Astrocyte of the cerebellum (primary cell): ENCODE data around the gene SLC25A40.
A peak's percentile ranks its signal among the peaks of the same experiment; 100 is the strongest.

Experiments
- DNase-seq: peaks from one replicate; pipeline ENCODE4 v3.0.0-alpha.2; 2011; ENCODE audit warnings: low read depth
- H3K4me3 ChIP-seq: 2 replicates; pipeline ENCODE4 v1.5.1; 2011; ENCODE audit warnings: mild to moderate bottlenecking, low read depth, low read length, moderate library complexity
- CTCF ChIP-seq: IDR thresholded peaks from 2 replicates; pipeline ENCODE4 v1.5.1; 2012; ENCODE audit warnings: low read length, low read depth, moderate library complexity, mild to moderate bottlenecking; ENCODE audit errors: missing control alignments
- in situ Hi-C: cut with HindIII; loops from 2 replicates; pipeline ENCODE4 v1.10.0; 2017; ENCODE audit warnings: low sequenced_read_pairs

Gene SLC25A40

GRCh38 chr7:87810130-87810529, 66.0 kb downstream of the SLC25A40 start:
- in situ Hi-C loops: no loop called here
- H3K4me3 ChIP-seq: no peak overlapping the region
- TF ChIP-seq CTCF: no peak
- no peak for DNase-seq

DNA sequence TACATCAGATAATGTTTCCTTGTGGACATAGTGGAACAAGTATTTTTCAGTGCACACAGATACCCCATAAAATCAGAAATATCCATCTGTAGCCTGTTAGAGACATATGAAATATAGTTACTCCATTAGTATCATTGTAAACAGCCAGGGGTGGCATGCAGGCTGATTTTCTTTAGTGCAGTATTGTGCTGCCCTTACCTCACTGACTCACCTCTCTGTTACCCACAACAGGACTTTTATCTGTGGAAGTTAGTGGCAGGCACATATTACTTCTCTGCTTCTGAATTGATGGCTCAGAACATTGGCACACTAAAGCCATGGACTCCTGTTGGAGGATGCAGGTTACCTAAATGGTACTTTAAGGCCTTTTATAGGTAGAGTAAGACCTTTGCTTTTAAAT, 70.0 kb downstream of the SLC25A40 start:
- H3K4me3 ChIP-seq: no peak overlapping the region
- DNase-seq: no peak
- TF ChIP-seq CTCF: no peak
- in situ Hi-C loops: no loop called here

GRCh38 chr7:87797798-87798403, 78.3 kb downstream of the SLC25A40 start:
- H3K4me3 ChIP-seq: no peak overlapping the region
- in situ Hi-C loops: no loop called here
- TF ChIP-seq CTCF: peak; percentile 56
- peak; percentile 22 for DNase-seq

GRCh38 chr7:87797395-87797794, 78.8 kb downstream of the SLC25A40 start:
- no peak overlapping the region for H3K4me3 ChIP-seq
- in situ Hi-C loops: no loop called here
- no peak for DNase-seq
- no peak for TF ChIP-seq CTCF

GRCh38 chr7:87785368-87785995, 90.7 kb downstream of the SLC25A40 start:
- in situ Hi-C loops: no loop called here
- TF ChIP-seq CTCF: no peak
- DNase-seq: no peak
- H3K4me3 ChIP-seq: no peak overlapping the region

GRCh38 chr7:87784424-87784823, 91.7 kb downstream of the SLC25A40 start:
- TF ChIP-seq CTCF: peak; percentile 11
- no peak for DNase-seq
- in situ Hi-C loops: loop anchor here (5.0 kb wide), 1 partner anchor 33 kb away; no protein-coding TSS in a partner anchor

More at GRCh38 chr7:87784424-87784823, 91.7 kb downstream of the SLC25A40 start:
- H3K4me3 ChIP-seq: no peak overlapping the region
